Stimulated activated CD4-positive, alpha-beta T cell treated with anti-CD3 and anti-CD28 coated beads, TNF-alpha, amount 100 ng/mL, for 1 hour (primary cell): ENCODE results near the gene ZSCAN5A.
"Not testable (repeated sequence)": the region's sequence is repeated elsewhere in the genome, so short reads cannot be mapped to it uniquely, and the experiment has no call there.

ENCODE experiments used
- DNase-seq, 3 donors: peaks; one replicate each; pipeline ENCODE4 v3.0.0-alpha.2; 2020; ENCODE audit warnings: low read depth in 3 of 3, low spot score in 1 of 3

The ZSCAN5A gene

DNA sequence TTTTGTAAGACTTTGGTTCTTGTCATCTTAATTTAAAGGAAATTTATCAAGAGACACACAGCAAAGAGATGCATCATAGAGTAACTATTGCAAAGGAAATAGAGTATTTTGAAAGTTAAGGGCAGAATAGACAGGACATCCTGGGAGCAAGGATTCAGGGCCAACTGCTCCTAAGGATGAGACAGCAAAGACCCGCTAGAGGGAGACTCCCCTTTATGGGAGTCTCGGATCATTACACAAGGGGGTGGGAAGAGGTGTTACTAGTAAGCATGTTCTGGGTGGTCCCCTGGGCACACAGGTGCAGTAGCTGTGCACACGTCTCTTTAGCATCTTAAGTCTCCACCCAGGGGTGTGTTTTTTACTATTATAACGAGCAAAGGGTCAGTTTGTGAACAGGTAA, 102.9 kb downstream of the ZSCAN5A start:
- no peak for DNase-seq

GRCh38 chr19:56210036-56210435, 104.6 kb downstream of the ZSCAN5A start:
- DNase-seq, result not testable (repeated sequence)

DNA sequence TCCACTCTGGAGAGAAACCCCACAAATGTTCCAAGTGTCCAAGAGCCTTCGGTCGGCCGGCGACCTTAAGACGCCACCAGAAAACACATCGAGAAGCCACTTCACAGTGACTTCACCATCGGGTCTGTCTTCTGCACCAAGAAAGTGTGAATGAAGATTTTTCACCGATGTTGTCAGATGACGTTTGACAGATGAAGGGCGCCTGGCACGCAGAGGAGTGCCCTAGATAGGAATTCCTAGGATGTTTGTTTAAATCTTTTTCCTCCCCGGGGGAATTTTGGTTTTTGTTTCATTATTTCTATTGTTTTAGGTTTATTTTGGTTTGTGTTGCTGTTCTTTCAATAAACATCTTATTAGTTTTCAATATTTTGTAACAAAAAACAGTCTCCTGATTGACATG, 105.5 kb downstream of the ZSCAN5A start:
- DNase-seq, result no peak

DNA sequence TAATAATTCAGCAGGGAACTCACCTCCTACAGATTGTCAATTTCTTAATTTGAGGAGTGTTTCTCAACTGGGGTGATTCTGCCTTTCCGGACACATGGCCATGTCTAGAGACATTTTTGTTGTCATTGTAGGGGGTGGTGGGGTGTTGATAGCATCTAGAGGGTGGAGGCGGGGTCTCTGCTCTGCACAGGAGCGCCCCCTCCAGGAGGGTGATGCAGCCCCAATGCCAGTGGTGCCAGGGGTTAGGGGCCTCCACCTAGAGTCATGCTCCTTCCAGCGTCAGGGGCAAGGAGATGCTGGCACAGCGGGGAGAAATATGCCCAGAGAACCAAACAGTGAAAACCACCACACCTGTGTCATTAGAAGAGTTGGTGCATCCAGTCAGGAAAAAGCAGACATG, 107.1 kb downstream of the ZSCAN5A start:
- DNase-seq, result not testable (repeated sequence)

GRCh38 chr19:56201973-56202372, 112.7 kb downstream of the ZSCAN5A start, which contains the start of gene ZSCAN5C:
TSS of gene ZSCAN5C (plus strand) at chr19:56202273. CDS start at chr19:56205914, 3,641 bp downstream.
- DNase-seq, result no peak

GRCh38 chr19:56199687-56200086, 115.0 kb downstream of the ZSCAN5A start:
- no peak for DNase-seq

DNA sequence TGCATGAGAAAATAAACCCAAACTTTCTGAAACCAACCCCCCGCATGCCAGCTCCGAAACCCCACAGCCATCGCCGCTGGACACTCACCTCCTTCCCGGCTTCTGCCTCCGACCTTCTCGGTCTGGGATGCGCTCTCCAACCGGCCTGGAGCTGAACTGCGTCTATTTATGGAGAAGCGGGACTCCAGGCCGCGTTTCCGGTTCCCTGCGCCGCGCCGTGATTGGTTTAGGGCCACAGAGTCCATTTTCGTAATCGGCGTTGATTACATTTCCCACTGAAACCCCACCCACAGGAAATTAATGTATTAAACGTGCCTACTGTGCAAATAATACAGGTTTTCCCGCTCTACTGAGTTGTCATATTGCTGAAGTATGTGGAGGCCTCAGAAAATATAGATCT, 117.0 kb downstream of the ZSCAN5A start, which contains the start of gene ZSCAN5B:
Gene ZSCAN5B (minus strand): TSS at position 138 of the 400 bp plus-strand sequence. CDS start 4,731 bp downstream, outside the sequence.
- not testable (repeated sequence) for DNase-seq

- no peak for DNase-seq
These were observed 120.5 kb downstream of the ZSCAN5A start for GRCh38 chr19:56193981-56194640.

GRCh38 chr19:56191711-56192110, 122.9 kb downstream of the ZSCAN5A start:
- DNase-seq, result no peak

DNA sequence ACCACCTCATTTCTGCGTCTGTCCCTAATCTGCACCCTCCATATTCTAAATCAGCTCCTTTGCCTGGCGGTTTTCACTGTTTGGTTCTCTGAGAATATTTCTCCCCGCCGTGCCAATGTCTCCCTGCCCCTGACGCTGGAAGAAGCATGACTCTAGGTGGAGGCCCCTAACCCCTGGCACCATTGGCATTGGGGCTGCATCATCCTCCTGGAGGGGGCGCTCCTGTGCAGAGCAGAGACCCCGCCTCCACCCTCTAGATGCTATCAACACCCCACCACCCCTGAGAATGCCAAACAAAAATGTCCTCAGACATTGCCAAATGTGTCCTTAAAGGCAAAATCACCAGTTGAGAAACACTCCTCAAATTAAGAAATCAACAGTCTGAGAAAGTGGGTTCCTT, 123.5 kb downstream of the ZSCAN5A start:
- DNase-seq, result no peak

DNA sequence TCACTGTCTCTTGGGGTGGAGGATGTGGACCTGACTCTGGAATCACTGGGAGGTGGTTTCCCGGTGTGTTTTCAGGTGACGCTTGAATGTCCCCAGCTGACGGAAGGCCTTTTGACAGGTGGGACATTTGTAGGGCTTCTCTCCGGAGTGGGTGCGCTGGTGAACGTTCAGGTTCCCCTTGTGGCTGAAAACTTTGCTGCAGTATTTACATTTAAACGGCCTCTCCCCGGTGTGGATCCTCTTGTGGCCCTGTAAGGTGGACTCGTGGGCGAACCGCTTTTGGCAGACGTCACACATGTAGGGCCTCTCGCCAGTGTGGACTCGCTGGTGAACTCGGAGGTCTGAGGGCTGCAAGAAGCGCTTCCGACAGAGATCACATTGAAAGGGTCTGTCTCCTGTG, 124.9 kb downstream of the ZSCAN5A start:
- DNase-seq, result no peak

DNA sequence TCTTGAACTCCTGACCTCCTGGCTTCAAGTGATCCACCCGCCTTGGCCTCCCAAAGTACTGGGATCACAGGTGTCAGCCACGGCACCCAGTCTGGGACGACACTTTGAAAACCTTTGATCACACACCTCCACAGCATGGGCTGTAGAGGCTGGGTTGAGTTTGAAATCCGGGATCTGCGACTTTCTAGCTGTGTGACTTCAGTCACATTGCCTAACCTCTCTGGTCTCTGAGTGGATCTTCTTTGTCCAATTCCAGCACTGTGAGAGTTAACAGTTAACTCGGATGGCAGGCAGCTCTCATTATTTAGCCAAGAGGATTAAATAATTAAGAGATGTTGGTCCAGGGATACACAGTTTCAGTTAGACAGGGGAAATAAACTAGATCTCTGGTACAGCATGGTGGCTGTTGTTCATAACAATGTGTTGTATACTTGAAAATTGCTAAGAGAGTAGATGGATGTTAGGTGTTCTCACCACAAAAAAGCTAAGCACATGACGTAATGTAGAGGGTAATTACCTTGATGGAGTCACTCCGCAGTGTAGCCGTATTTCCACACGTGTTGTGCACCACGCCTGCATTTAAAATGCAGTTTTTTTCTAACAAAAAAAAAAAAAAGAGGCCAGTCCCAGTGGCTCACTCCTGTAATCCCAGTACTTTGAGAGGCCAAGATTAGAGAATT, 136.9 kb downstream of the ZSCAN5A start:
- no peak for DNase-seq

GRCh38 chr19:56176881-56177280, 137.8 kb downstream of the ZSCAN5A start:
- no peak for DNase-seq

DNA sequence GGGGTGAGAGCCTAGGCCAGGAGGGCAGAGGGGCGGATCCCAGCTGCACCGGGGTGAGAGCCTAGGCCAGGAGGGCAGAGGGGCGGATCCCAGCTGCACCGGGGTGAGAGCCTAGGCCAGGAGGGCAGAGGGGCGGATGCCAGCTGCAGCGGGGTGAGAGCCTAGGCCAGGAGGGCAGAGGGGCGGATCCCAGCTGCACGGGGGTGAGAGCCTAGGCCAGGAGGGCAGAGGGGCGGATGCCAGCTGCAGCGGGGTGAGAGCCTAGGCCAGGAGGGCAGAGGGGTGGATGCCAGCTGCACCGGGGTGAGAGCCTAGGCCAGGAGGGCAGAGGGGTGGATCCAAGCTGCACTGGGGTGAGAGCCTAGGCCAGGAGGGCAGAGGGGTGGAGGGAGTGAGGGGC, 138.3 kb downstream of the ZSCAN5A start:
- DNase-seq, result not testable (repeated sequence)

DNA sequence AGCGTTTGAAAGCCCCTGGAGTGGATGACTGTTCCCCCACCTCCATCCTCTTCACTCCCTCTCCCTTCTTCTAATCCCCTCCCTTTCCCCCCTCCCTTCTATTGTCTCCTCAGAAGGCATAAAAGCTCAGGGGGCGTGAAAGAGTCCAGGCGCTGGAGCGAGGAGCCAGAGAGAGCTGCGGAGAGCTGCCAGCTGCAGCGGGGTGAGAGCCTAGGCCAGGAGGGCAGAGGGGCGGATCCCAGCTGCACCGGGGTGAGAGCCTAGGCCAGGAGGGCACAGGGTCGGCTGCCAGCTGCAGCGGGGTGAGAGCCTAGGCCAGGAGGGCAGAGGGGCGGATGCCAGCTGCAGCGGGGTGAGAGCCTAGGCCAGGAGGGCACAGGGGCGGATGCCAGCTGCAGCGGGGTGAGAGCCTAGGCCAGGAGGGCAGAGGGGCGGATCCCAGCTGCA, 138.8 kb downstream of the ZSCAN5A start, which contains the start of gene GALP:
Gene GALP (plus strand): TSS at position 148 of the 447 bp plus-strand sequence. CDS start 1,101 bp downstream, outside the sequence.
- not testable (repeated sequence) for DNase-seq

DNA sequence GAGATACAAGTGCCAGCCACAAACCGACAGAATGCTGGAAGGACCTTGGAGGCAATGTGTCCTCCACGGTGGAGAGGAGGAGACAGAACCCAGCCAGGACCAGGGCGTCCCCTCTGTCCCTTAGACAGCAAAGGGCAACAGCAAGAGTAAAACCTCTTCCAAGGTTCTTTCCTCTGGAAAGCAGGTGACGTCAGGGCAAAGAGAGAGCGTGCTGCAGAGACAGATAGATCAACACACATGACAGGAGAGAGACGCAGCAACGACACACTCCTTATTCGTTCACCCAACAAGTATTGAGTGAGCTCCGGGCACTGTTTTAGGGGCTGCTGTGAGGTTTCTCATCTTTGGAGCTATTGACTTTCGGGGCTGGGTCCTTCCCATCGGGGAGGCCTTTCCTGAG, 140.1 kb downstream of the ZSCAN5A start:
- no peak for DNase-seq

DNA sequence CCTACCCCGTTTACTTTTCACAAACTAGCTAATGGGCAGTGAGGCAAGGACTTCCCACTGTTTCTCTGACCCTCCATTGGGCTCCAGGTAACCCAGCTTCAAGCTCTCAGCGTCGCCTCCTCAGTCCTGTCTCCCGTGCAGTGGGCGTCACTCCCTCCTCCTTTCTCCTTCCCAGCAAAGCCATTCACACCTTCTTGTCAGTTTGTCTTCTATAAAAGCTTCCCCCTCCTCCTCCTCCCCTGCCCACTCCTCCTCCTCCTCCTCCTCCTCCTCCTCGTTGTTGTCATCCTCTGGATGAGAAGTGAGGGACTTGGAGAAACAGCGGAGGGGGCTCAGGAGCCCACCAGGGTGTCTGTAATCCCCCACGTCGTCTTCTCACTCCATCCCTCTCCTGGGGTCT, 140.6 kb downstream of the ZSCAN5A start:
- no peak for DNase-seq
